Islet of Langerhans (tissue), 1 donor: ENCODE results near the gene COQ9.
"Not testable (repeated sequence)": the region's sequence is repeated elsewhere in the genome, so short reads cannot be mapped to it uniquely, and the experiment has no call there.

Source experiments
- FAIRE-seq: peaks from one replicate; lab custom pipeline; 2011; peaks lifted over from hg19 to GRCh38; lab: Jason Lieb, UNC

COQ9 gene, protein sequence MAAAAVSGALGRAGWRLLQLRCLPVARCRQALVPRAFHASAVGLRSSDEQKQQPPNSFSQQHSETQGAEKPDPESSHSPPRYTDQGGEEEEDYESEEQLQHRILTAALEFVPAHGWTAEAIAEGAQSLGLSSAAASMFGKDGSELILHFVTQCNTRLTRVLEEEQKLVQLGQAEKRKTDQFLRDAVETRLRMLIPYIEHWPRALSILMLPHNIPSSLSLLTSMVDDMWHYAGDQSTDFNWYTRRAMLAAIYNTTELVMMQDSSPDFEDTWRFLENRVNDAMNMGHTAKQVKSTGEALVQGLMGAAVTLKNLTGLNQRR

DNA sequence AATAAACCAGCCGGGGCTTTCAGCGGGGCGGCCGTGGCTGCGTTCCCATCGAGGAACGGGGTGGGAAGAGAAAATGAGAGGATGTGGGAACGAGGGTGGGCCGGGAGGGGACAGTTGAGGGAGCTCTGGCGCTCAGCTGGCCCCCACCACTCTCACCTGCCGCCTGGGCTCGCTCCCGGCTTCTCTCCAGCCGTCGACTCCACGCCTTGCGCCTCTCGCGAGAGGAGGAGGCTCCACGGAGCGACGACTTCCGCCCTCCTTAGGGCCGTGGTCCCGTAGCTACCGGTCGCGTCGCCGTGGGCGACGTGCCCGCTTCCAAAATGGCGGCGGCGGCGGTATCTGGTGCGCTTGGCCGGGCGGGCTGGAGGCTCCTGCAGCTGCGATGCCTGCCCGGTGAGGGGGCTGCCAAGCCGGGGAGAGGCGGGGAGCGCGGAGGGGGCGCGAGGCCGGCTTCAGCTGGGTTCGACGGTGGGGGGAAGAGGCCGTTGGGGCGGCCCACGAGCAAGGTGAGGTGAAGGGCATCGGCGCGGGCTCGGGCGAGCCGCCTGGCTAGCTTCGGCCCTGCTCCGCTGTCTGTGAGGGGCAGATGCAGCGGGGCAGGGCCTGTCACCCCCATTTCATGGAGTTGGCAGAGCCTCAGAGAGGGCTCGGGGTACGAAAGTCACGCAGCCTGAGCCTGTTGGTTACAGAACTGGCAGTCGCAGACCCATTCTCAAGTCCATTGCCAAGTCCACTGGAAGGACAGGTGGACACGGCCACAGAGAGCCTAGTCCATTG is at the start of gene COQ9, which contains the start of gene CIAPIN1:
TSS of gene COQ9 (plus strand) at position 294 of the 777 bp plus-strand sequence. CDS start at position 321, 27 bp downstream.
TSS of gene CIAPIN1 (minus strand) at position 200 of the 777 bp plus-strand sequence. CDS start 6,457 bp downstream, outside the sequence.
- no peak for FAIRE-seq

DNA sequence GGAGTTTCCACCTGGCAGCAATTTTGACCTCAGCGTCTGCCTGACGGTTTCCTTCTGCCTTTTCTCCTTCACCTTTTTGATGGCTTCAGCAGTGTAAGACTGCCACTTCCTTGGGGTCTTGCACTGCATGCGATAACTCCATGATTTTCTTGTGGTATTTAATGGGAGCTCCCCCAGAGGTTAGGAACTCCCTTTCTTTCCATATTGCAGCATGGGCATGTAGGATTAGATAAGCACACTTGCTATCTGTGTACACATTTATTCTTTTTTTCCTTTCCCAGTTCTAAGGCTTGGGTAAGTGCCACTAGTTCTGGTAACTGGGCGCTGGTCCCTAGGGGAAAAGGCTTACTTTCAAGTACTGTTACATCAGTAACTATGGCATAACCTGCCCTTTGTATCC is 49.8 kb upstream of the COQ9 start:
- FAIRE-seq = not testable (repeated sequence)

DNA sequence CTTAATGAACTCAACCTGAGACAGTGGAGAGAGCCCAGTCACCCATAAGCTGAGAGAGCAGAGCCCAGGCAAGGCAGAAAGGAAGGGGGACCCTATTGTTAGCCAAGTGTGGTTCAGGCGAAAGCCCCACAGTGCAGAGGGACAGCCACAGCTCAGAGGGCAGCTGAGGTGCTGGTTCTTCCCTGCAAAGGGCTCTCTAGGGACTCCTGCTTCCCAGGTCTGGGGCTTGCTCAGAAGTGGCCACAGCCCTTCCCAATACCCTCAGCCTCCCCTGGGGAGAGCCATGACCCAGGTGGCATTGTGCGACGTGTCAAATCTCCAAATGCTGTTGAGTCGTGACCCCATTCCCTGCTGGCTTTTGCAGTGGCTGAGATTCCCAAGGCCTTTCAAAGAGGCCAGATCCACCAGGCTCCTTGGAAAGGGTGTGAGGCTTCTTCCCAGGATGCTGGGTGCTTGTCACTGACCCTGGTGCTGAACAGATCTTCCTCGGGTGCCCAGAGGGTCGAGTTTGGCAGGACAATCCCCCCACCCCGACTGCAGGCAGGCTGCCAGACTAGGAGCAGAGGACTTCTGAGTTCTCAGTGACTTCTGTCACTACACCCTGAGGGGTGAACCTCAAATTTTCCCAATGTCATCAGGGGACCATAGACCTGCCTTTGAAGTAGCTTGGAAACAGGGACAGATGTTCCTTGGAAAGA is 45.2 kb upstream of the COQ9 start:
- FAIRE-seq = no peak

DNA sequence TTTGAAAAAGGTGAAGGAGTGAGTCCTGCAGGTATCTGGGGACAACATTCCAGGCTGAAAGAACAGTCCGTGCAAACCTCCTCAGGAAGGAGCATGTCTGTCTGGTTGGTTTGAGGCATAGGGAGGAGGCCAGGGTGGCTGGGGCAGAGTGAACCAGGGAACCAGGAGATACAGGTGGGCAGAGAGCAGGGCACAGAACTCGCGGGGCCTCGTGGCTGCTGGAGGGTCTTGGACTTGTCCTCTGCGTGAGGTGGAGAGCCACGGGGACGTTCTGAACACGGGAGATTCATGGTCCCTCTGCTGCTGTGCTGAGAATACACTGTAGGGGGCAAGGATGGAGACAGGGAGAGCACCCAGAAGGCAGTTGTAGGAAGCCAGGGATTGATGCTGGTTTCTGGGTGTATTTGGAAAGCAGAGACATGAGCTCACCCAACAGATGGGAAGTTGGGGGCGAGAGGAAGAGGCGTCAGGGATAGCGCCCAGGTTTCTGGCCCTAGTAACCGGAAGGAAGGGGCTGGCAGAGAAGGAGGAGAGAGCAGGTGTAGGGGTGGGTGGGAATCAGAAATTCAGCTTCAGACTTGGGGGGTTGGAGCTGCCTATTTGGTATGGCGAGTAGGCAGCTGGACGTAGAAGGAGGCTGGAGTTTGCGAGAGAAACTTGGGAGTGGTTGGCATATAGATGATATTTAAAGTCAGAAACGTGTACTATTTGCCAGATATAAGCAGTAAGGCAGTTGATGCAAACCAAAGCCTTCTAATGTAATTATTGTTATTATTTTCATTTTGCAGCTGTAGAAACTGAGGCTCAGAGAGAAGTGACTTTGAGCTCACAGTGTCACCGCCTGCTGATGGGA is 43.1 kb upstream of the COQ9 start, which contains the start of gene CCL17:
TSS of gene CCL17 (plus strand) at position 803 of the 853 bp plus-strand sequence. CDS start 9,166 bp downstream, outside the sequence.
- FAIRE-seq = no peak

DNA sequence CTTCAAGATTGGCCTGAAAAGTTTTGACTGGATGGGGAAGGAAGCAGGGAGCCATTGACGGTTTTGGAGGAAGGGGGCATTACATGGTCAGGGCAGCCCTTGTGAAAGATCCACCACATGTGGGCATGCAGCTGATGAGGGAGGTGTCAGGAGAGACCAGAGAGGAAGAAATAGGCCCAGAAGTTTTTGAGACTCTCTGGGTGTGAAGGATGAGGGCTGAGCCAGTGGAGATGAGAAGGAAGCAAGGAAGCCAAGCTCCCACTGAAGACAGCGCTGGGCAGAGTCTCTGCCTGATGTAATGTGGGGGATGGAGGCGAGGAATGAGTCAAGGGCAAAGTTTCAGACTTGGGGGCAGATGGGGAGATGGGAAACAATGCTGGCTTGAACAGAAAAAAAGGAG is 42.2 kb upstream of the COQ9 start:
- FAIRE-seq = no peak

DNA sequence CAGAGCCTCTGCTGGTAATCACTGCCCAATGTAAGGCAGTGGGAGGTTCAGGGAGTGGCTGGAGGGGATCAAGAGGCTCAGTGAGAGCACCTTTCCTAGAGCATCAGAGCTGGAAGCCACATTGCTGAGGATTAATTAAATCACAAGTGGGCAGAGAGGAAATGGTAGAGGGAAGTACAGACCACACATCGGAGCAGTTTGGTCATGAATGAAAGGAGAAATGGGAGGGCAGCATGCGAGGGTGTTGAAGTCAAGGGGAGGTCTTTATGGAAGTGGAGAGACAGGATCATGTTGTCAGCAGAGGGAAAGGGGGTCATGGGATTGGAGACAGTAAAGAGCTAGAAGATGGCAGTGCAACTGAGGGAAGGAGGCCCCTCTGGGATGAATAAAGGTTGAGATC is 40.4 kb upstream of the COQ9 start:
- FAIRE-seq = no peak

DNA sequence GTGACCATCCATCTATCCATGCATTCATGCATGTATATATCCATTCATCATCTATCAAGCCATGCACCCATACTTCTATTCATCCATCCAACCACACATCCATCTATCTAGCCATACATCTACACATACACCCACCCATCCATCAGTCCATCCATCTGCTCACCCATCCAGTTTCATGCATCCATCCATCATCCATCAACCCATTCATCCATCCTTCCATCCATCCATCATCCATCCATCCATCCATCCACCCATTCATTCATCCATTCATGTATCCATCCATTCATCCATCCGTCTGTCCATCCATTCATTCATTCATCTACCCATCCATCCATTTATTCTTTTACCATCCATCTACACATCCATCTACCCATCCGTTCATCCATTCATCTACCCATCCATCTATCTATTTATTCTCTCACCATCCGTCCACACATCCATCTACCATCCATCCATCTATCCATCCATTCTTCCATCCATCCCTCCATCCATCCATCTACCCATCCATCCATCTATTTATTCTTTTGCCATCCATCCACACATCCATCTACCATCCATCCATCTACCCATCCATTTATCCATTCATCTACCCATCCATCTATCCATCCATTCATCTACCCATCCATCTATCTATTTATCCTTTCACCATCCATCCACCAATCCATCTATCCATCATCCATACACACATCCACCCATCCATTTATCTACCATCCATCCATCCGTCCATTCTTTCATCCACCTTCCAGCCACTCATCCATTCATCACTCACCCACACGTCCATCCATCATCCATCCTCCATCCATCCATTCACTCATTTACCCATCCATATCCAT is 39.5 kb upstream of the COQ9 start:
- FAIRE-seq = no peak

DNA sequence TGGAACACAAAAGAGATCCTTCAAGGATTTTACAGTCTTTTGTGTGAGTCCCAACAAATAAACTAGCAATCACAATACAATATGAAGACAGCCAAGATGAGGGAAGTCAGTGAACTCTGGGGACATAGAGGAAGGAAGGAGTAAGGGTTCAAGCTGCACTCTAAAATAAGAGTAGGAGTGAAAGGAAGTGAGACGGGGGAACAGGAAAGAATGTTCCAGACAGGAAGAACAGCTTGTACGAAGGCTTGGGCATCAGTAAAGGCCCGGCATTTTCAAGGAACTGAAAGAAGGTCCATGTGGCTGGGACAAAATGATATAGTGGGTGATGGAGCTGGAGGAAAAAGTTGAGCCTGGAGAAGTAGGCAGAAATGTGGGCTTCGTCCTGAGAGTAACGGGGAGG is 38.2 kb upstream of the COQ9 start:
- FAIRE-seq = no peak

DNA sequence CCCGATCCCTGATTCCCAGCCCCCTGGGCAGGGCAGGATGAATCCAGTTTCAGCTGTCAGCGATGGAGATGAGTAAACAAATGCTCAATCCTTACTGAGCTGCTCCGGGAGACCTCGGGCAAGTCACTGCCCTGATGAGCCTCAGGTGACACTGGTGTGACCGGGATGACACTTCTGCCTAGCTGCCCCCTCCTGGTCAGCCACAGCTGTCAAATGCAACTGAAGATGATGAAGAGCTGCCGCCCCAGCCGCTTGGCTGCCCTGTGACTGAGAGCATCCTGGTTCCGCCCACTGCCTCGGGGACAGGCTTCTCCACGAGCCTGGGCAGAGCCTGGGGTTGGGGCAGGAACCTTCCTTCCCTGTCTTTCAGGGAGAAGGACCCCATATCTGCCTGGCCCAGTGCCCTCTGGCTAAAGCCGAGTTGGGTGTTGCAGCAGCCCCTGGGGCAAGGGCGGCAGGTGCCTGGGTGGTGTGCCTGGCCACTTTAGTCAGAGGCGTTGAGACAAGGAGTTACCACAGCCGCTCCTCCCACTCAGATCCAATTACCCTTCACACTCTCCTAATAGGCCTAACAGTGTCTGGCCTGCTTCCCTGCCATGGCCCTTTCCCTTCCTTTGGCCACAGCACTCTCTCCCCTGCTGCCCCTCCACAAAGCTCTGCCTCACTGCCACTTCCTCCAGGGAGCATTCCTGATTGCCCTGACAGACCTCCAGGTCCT is 37.2 kb upstream of the COQ9 start:
- FAIRE-seq = no peak

DNA sequence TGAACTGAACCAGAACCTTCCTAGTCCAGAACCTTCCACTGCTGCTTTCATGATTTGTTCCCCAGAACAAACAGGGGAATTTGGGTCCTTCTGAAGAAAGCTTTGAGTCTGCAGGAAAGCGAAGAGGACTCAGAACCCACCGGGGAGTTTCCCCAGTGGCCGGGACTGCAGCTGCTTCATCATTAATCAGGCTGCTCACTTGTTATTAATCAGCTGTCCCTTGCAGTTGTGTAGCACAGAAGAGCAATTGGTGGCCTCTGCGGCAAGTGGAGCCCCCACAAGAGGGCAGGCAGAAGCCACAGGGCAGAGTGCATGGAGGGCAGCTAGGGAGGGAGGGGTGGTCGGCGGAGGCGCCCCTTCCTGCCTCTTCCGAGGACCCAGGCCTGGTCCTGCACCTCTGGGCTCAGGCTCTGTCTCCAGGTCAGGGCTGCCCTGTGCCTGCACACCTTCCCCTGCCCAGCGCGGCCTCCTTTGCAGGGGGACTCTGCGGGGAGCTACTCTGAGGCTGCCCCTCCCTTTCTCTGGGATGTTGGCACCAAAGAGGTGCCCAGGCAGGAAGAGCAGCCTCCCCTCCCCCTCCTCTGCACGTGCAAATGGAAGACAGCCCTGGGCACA is 35.8 kb upstream of the COQ9 start:
- FAIRE-seq = no peak

DNA sequence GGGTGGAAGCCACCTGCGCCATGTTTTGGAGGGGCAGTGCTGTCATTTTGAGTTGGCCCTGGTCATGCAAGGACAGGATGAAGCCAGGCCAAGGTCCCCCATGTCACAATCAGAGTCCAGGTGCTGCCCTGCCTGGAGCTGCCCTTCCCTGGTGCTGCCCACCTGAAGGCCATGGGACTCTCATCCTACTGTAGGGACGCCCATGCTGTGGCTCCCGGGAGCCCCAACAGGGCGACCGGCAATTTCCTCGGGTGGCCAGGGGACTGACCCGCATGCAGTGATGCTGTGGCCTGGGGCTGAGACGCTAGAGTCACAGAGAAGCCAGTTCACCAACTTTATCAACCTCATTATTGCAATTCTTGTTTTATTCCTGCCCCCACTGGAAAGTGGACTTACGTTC is 34.7 kb upstream of the COQ9 start:
- no peak for FAIRE-seq

DNA sequence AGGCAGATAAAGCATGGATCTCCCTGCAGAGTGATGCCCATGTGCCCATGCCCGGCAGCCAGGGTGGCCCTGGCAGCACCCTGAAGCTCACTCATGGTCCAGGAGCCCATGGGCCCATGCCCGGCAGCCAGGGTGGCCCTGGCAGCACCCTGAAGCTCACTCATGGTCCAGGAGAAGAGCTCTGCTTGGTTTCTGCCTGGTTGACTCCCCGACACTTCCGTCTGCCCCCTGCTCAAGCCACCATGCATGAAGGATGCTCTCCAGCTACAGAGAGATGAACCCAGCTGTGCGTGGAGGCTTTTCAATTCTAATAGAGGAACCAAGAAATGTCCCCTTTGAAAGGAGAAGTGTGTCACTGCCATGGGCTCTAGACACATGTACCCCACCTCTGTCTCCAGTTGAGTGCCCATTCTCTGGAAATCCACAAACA is 34.0 kb upstream of the COQ9 start:
- FAIRE-seq = no peak

DNA sequence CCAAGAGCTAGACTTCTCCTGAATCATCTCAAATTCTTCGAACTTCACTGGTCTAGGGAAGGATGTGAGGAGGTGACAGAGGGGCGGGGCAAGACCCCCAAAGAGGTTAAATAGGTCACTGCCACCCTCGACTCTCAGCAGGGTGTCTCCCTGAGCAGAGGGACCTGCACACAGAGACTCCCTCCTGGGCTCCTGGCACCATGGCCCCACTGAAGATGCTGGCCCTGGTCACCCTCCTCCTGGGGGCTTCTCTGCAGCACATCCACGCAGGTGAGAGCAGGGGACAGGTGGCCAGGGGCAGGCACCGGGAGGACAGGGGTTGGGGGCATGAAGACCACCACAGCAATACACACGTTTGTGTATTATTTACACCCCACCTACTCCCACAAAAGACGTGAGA is 33.5 kb upstream of the COQ9 start:
- no peak for FAIRE-seq

DNA sequence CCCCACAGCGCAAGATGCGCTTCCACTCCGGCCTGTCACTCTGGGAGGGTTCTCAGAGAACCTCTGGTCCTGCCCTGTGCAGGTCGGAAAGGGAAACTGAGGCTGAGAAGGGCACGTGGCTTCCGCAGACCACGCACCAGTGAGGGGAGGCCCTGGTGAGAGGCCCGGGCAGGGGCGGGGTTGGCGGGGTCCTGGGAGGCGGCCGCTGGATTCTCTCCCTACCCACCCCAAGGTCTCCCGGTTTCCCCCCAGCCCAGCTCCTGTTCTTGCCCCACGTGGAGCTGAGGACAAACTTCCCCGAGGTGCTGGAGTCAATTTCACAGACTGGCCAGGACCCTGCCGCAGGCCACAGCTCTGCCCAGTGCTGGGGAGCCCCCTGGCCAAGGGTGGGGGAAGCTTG is 31.2 kb upstream of the COQ9 start:
- no peak for FAIRE-seq

DNA sequence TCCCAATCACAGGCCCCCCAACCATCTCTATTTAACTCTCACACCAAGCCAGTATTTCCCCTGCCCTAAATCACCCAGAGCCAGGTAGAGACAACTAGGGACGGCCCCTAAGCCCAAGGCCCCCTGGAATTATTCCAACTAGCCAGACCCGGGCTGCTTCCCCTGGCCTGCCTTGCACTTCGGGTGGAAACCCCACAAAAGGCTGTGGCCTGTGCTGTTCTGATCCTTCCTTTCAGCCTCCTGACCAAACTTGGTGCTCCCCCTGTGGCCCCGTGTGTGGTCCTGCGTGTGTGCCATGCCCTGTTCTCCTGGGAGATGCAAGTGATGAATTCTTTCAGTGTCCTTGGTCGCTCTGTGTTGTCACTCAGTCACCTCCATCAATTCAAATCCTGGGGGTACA is 27.8 kb upstream of the COQ9 start:
- FAIRE-seq = no peak

DNA sequence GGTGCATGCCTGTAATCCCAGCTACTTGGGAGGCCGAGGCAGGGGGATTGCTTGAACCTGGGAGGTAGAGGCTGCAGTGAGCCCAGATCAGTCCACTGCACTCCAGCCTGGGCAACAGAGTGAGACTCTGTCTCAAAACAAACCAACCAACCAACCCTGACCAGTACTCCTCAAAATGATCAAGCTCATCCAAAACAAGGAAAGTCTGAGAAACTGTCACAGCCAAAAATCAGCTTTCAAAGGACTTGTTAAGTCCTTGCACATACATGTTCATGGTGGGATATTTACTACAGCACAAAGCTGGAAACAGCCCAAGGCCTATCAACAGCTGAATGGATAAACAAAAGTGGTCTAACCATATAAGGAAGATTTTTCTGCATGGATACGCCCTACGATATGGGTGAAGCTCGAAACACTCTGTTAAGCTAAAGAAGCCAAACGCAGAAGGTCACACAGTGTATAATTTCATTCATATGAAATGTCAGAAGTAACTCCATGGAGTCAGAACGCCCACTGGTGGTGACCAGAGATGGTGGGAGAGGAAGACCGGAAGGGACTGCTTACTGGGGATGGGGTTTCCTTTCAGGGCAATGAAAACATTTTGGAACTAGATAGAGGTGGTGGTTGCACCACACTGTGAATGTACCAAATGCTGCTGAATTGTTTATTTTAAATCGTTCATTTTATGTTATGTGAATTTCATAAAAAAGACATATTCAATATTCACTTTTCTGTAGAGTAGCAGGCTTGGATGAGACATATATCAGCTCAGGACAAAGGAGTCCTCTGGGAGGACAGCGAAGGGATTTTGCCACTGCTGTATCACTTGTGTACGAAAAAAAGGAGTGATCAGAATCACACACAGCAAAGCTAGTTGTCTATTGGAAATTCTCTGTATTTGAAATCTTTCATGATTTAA is 25.0 kb upstream of the COQ9 start:
- FAIRE-seq = no peak

DNA sequence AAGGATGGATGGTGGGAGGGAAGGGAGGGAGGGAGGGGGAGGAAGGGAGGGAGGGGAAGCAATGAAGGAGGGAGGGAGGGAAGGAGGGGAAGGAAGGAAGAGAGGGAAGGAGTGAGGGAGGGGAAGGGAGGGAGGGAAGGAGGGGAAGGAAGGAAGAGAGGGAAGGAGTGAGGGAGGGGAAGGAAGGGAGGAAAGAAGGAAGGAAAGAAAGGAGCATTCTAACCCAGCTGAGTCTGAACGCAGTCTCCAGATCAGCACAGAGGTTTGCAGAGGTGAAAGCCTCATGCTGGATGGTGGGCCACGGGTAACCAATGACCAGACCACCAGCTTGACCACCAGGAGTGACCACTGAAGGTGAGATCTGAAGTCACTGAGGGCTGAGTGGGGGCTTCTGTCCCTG is 24.1 kb upstream of the COQ9 start:
- FAIRE-seq = no peak

DNA sequence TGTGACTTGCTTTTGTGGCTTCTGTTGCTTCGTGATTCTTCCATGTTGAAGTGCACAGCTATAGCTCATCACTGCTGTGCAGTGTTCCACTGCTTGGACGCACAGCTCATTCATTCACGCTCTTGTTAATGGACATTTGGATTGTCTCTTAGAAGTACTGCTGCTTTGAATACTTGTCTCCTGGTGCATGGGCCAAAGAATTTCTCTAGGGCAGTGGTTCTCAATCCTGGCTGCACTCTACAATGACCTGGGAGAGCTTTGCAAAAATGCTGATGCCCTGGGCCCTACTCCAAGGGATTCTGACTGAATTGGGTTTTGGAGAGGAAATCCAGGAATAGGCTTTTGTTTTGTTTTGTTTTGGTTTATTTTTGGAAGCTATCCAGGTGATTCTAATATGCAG is 22.7 kb upstream of the COQ9 start:
- FAIRE-seq = no peak

DNA sequence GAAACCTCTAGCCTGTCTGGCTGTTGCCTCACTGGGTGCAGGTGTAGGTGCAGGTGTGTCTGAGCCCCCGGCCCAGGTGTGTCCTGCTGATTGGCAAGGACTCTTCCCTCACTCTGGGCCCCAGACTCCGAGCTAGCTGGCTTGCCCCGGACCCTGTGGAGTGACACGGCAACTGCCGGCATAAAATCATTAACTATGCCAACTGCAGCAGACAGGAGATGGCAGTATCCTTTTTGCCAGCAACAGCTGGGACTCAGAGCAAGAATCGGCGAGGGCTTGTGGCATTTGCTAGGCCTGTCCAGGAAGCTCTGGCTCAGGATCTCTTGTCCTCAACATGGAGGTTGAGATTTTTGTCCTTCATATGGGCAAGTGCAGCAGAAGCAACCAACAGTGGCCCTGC is 20.9 kb upstream of the COQ9 start:
- FAIRE-seq = no peak
